B cell (primary cell): ENCODE data around the gene KREMEN2. TPM values are rescaled to one million over a fixed set of nuclear protein-coding genes. Genes with fewer than 3 reads are reported as not detected.

Source experiments
- ATAC-seq: fragments of 200-7000 bp; cut with Tn5 transposase; one replicate; pipeline ENCODE4 v1.10.0; 2021; ENCODE audit warnings: low read depth, mild to moderate bottlenecking, moderate number of reproducible peaks, moderate library complexity
- CTCF ChIA-PET: fragments of 350-600 bp; sonication (Branson Sonifier 250); formaldehyde crosslinking; loops from one replicate; lab custom pipeline; 2021; ENCODE audit warnings: antibody characterized with exemption, inconsistent platforms; lab: Charles Lee
- POLR2A ChIA-PET: fragments of 350-600 bp; sonication (Branson Sonifier 250); formaldehyde crosslinking; loops from one replicate; lab custom pipeline; 2021; ENCODE audit warnings: antibody characterized with exemption; lab: Charles Lee
- DNase-seq: peaks from one replicate; pipeline ENCODE4 v3.0.0; 2013
- H2AFZ ChIP-seq: 2 replicates; pipeline ENCODE4 v1.6.1; 2012; ENCODE audit warnings: mild to moderate bottlenecking, low read depth, low read length; ENCODE audit not compliant: insufficient read depth, poor library complexity, severe bottlenecking
- H3K27ac ChIP-seq, 2 donors: 1 replicate in 1 of 2; 2 replicates in 1 of 2; pipeline ENCODE4 v1.5.1; 2012 to 2013; ENCODE audit warnings: low read length in 2 of 2, mild to moderate bottlenecking in 2 of 2, moderate library complexity in 1 of 2
- H3K27me3 ChIP-seq, 4 experiments: fragments of 200-600 bp in 1 of 4; sonication (generic) in 1 of 4; replicated peaks in 1 of 4; 1 replicate in 2 of 4; 2 replicates in 2 of 4; pipeline versions ENCODE4 v1.6.1 to v1.7.0; 2013 to 2016; ENCODE audit warnings: low read length in 3 of 4, mild to moderate bottlenecking in 2 of 4, mixed read lengths in 1 of 4, moderate library complexity in 1 of 4; ENCODE audit not compliant: insufficient read depth in 4 of 4, control insufficient read depth in 3 of 4; ENCODE audit errors: control extremely low read depth in 1 of 4
- H3K36me3 ChIP-seq, 2 experiments: replicated peaks in 1 of 2; 1 replicate in 1 of 2; 2 replicates in 1 of 2; pipeline versions ENCODE4 v1.6.1 to v1.7.1; 2013; ENCODE audit warnings: low read length in 1 of 2; ENCODE audit not compliant: insufficient read depth in 2 of 2, control insufficient read depth in 1 of 2; ENCODE audit errors: control extremely low read depth in 1 of 2, extremely low read depth in 1 of 2
- H3K4me1 ChIP-seq, 2 donors: fragments of 200-600 bp in 1 of 2; sonication (generic) in 1 of 2; 1 replicate in 1 of 2; 2 replicates in 1 of 2; pipeline versions ENCODE4 v1.5.1 to v1.6.1; 2013 to 2017; ENCODE audit warnings: low read length in 2 of 2; ENCODE audit not compliant: control insufficient read depth in 2 of 2, insufficient read depth in 2 of 2
- H3K4me2 ChIP-seq: replicated peaks from 2 replicates; pipeline ENCODE3; 2012; ENCODE audit warnings: mild to moderate bottlenecking, low read depth, low read length; ENCODE audit not compliant: poor library complexity, severe bottlenecking
- H3K4me3 ChIP-seq, 5 experiments: fragments of 200-600 bp in 1 of 5; sonication (generic) in 1 of 5; 1 replicate in 3 of 5; 2 replicates in 2 of 5; pipeline versions ENCODE4 v1.5.1 to v1.7.0; 2011 to 2016; ENCODE audit warnings: low read length in 4 of 5, mild to moderate bottlenecking in 4 of 5, low read depth in 2 of 5, control low read depth in 1 of 5, moderate library complexity in 1 of 5; ENCODE audit not compliant: insufficient read depth in 1 of 5; ENCODE audit errors: control extremely low read depth in 1 of 5, extremely low read depth in 1 of 5
- H3K79me2 ChIP-seq: fragments of 200-600 bp; sonication (generic); one replicate; pipeline ENCODE4 v1.6.0; 2016; ENCODE audit warnings: low read length; ENCODE audit not compliant: control insufficient read depth, insufficient read depth
- H3K9ac ChIP-seq: fragments of 200-600 bp; sonication (generic); 2 replicates; pipeline ENCODE4 v1.6.1; 2017; ENCODE audit warnings: mild to moderate bottlenecking, low read length, moderate library complexity
- H3K9me3 ChIP-seq, 3 donors: one replicate each; pipeline versions ENCODE4 v1.6.1 to v1.7.1; 2013; ENCODE audit warnings: low read length in 2 of 3; ENCODE audit not compliant: control insufficient read depth in 2 of 3, insufficient read depth in 1 of 3; ENCODE audit errors: control extremely low read depth in 1 of 3
- H4K20me1 ChIP-seq: 2 replicates; pipeline ENCODE4 v1.6.0; 2012; ENCODE audit warnings: mild to moderate bottlenecking, low read length; ENCODE audit not compliant: insufficient read depth, control insufficient read depth, poor library complexity, severe bottlenecking
- H3K27ac Mint-ChIP-seq: one replicate; pipeline ENCODE4 v1.8.0; 2021; ENCODE audit warnings: mixed read lengths
- H3K27me3 Mint-ChIP-seq: one replicate; pipeline ENCODE4 v1.8.0; 2021; ENCODE audit warnings: mixed read lengths
- H3K4me1 Mint-ChIP-seq: one replicate; pipeline ENCODE4 v1.8.0; 2021; ENCODE audit warnings: mixed read lengths
- H3K4me3 Mint-ChIP-seq: one replicate; pipeline ENCODE4 v1.8.0; 2021; ENCODE audit warnings: mixed read lengths
- H3K9me3 Mint-ChIP-seq: one replicate; pipeline ENCODE4 v1.8.0; 2022; ENCODE audit warnings: mixed read lengths; ENCODE audit not compliant: insufficient read depth
- EZH2 ChIP-seq: IDR thresholded peaks from 2 replicates; pipeline ENCODE4 v1.6.1; 2012; ENCODE audit warnings: borderline replicate concordance, low read depth, mild to moderate bottlenecking, moderate library complexity, low read length; ENCODE audit not compliant: insufficient read depth, poor library complexity, severe bottlenecking
- WGBS: methylation state at CpG from one replicate; pipeline ENCODE4 v1.1.5; 2013; ENCODE audit warnings: missing lambda C conversion rate; ENCODE audit not compliant: insufficient coverage; 5-methylcytosine and 5-hydroxymethylcytosine counted together
- intact Hi-C: fragments of 100-400 bp; cut with micrococcal nuclease; formaldehyde crosslinking; loops from one replicate; pipeline ENCODE4 v1.10.0; 2022
- polyA plus RNA-seq: library from polyadenylated mRNA; depleted of rRNA; stranded (reverse); fragments of >200 nt; gene quantifications from 2 replicates; pipeline ENCODE4 v1.2.3, GENCODE V29; 2012
- total RNA-seq, 2 donors: library from RNA; stranded (reverse); fragments of 120-200 nt in 1 of 2; gene quantifications; 1 replicate in 1 of 2; 2 replicates in 1 of 2; pipeline versions ENCODE4 v1.2.3 to v1.2.4, GENCODE V29; 2013 to 2022
- TF ChIP-seq, protein P1 (sequence below): fragments of 200-600 bp; IDR thresholded peaks from one replicate; pipeline ENCODE4 v1.8.0; 2022; ENCODE audit warnings: antibody characterized with exemption, mild to moderate bottlenecking

KREMEN2 gene
- total and polyA plus RNA-seq, 2 donors (not counting 1 experiment from before 2014, with no cell fraction given), result 0.17 to 1.1 TPM

DNA sequence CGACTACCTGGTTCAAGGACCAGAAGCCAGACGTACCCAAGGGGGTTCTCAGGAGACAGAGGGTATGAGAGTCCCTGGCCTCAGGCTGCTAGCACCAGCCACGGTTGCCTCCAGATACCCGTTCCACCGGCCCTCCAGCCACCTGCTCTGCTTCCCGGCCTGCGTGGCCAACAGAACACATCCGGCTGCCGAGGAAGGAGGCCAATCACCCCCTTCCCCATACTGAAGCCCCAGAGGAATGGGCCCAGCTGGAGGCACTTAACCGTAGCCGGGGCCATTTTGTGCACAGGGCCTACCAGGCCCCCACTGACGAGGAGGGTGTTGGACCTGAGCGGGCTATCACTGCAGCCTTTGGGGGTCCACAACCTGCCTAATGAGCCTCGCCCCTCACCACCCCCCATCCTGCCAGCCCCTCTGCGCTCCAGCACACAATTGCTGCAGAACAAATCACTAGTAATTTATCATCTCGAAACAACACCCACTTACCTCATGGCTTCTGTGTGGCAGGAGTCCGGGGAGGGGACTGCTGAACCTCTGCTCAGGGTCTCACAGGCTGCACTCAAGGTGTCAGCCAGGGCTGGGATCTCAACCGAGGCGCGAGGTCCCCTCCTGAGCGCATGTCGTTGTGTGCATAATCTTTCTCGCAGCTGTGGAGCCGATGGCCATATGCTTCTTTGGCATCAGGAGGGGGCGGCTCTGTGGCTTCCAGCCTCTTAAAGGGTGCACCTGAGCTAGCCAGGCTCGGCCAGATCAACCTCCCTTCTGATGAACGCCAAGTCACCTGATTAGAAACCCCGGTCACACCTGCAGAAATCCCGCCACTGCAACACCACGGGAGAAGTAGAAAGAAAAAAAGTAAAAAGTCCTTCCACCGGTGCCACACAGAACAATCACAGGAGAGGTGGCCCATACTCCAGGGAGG is 10.1 kb upstream of the KREMEN2 start:
- ATAC-seq (no peak), DNase-seq (peak; percentile 49)
- POLR2A ChIA-PET, result interaction anchor here (0.7 kb wide), 1 partner anchor 805 kb away, joined by 5 read pairs; no protein-coding TSS in a partner anchor
- Histone ChIP-seq H3K4me2 (peak overlapping the region; percentile 43), H3K4me1 (peaks cover 13 to 26% of the 10 kb centered on the region in 2 donors), H3K27me3 (peaks cover 0 to 28% (median 5%) of the 10 kb centered on the region in 4 experiments), H4K20me1 (no peaks in the 10 kb centered on the region), H3K27ac (no peak overlapping the region), H3K4me3 (no peak overlapping the region), H3K9ac (no peak overlapping the region), H3K9me3 (peaks cover 0 to 3% (median 0%) of the 10 kb centered on the region in 3 donors), H3K36me3 (peaks cover 0 to 3% of the 10 kb centered on the region in 2 experiments), H2AFZ (no peak overlapping the region), H3K79me2 (no peaks in the 10 kb centered on the region)
- TF ChIP-seq, protein P1, sequence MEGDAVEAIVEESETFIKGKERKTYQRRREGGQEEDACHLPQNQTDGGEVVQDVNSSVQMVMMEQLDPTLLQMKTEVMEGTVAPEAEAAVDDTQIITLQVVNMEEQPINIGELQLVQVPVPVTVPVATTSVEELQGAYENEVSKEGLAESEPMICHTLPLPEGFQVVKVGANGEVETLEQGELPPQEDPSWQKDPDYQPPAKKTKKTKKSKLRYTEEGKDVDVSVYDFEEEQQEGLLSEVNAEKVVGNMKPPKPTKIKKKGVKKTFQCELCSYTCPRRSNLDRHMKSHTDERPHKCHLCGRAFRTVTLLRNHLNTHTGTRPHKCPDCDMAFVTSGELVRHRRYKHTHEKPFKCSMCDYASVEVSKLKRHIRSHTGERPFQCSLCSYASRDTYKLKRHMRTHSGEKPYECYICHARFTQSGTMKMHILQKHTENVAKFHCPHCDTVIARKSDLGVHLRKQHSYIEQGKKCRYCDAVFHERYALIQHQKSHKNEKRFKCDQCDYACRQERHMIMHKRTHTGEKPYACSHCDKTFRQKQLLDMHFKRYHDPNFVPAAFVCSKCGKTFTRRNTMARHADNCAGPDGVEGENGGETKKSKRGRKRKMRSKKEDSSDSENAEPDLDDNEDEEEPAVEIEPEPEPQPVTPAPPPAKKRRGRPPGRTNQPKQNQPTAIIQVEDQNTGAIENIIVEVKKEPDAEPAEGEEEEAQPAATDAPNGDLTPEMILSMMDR, result no peak
- no peak for TF ChIP-seq EZH2
- CTCF ChIA-PET, result interaction anchor here (3.2 kb wide), 1 partner anchor 8 kb away, joined by 9 read pairs; no protein-coding TSS in a partner anchor
- intact Hi-C loops, result no loop called here
- H3K4me1 Mint-ChIP-seq, result no peaks in the 10 kb centered on the region
- H3K27ac Mint-ChIP-seq, result no peak overlapping the region
- H3K4me3 Mint-ChIP-seq, result no peak overlapping the region
- WGBS, result 43% methylated on average over 22 of the region's 31 CpGs
- no peaks in the 10 kb centered on the region for H3K9me3 Mint-ChIP-seq
- peaks cover 15% of the 10 kb centered on the region for H3K27me3 Mint-ChIP-seq
